Panc1 (cell line): Measurements from ENCODE around the gene IGF1R. TPM values are rescaled to one million over a fixed set of nuclear protein-coding genes. Genes with fewer than 3 reads are reported as not detected.

Experiments used
- ATAC-seq: fragments of 200-7000 bp; cut with Tn5 transposase; 2 replicates; pipeline ENCODE4 v1.9.1; 2020; ENCODE audit warnings: mild to moderate bottlenecking, moderate library complexity
- BruUV-seq: library from RNA; stranded (reverse); fragments of 400-500 nt; replicated peaks from 2 replicates; lab custom pipeline; 2021; lab: Mats Ljungman, UMichigan
- CTCF ChIA-PET: fragments of 300-600 bp; sonication (Branson Sonifier 250); formaldehyde crosslinking; loops from one replicate; lab custom pipeline; 2022; ENCODE audit warnings: antibody characterized with exemption; lab: Charles Lee
- POLR2A ChIA-PET: fragments of 300-600 bp; sonication (Branson Sonifier 250); formaldehyde crosslinking; loops from one replicate; lab custom pipeline; 2022; ENCODE audit warnings: antibody characterized with exemption; lab: Charles Lee
- DNase-seq: peaks from one replicate; pipeline ENCODE4 v3.0.0-alpha.2; 2010; ENCODE audit warnings: low read depth, low spot score
- H3K27ac ChIP-seq: 2 replicates; pipeline ENCODE4 v1.5.1; 2011; ENCODE audit warnings: mild to moderate bottlenecking, low read length, inconsistent platforms
- H3K27me3 ChIP-seq: fragments of 200-500 bp; sonication (Bioruptor generic); 2 replicates; pipeline ENCODE4 v1.6.0; 2014; ENCODE audit warnings: low read length, inconsistent platforms; ENCODE audit not compliant: control insufficient read depth, insufficient read depth
- H3K36me3 ChIP-seq: fragments of 200-500 bp; sonication (Bioruptor generic); 2 replicates; pipeline ENCODE4 v1.5.1; 2014; ENCODE audit warnings: inconsistent platforms, mild to moderate bottlenecking, low read length, moderate library complexity; ENCODE audit not compliant: control insufficient read depth, insufficient read depth
- H3K4me1 ChIP-seq: 2 replicates; pipeline ENCODE4 v1.5.1; 2011; ENCODE audit warnings: inconsistent platforms, mild to moderate bottlenecking, low read length, moderate library complexity; ENCODE audit not compliant: control insufficient read depth, insufficient read depth
- H3K4me3 ChIP-seq, 2 experiments: 2 replicates each; pipeline ENCODE4 v1.5.1; 2011 to 2012; ENCODE audit warnings: low read depth in 2 of 2, low read length in 2 of 2, mild to moderate bottlenecking in 2 of 2, inconsistent platforms in 1 of 2, moderate library complexity in 1 of 2
- H3K9me3 ChIP-seq: fragments of 200-500 bp; sonication (Bioruptor generic); 2 replicates; pipeline ENCODE4 v1.5.1; 2014; ENCODE audit warnings: low read depth, mild to moderate bottlenecking, inconsistent platforms, low read length, moderate library complexity; ENCODE audit not compliant: control insufficient read depth, insufficient read depth
- CTCF ChIP-seq: fragments of 450-650 bp; IDR thresholded peaks from 2 replicates; pipeline ENCODE4 v1.5.1; 2017; ENCODE audit warnings: mild to moderate bottlenecking
- POLR2AphosphoS5 ChIP-seq: IDR thresholded peaks from 2 replicates; pipeline ENCODE4 v1.6.1; 2012; ENCODE audit warnings: mild to moderate bottlenecking, low read depth, low read length, moderate library complexity
- REST ChIP-seq, 2 experiments: IDR thresholded peaks; 2 replicates each; pipeline ENCODE4 v1.6.1; 2011 to 2012; ENCODE audit warnings: low read depth in 2 of 2, control low read depth in 1 of 2, low read length in 1 of 2, mild to moderate bottlenecking in 1 of 2, moderate library complexity in 1 of 2; ENCODE audit not compliant: insufficient read depth in 1 of 2
- SIN3A ChIP-seq: IDR thresholded peaks from 2 replicates; pipeline ENCODE4 v1.6.1; 2012; ENCODE audit warnings: low read depth, mild to moderate bottlenecking, low read length, moderate library complexity, borderline replicate concordance; ENCODE audit not compliant: insufficient read depth
- TCF7L2 ChIP-seq: IDR thresholded peaks from 2 replicates; pipeline ENCODE4 v1.6.1; 2011; ENCODE audit warnings: mild to moderate bottlenecking, low read depth, low read length, inconsistent platforms
- in situ Hi-C: cut with HindIII; loops from 2 replicates; pipeline ENCODE4 v1.10.0; 2016; ENCODE audit warnings: low sequenced_read_pairs, low pct_unique_long_range_greater_than_20kb
- intact Hi-C: fragments of 100-400 bp; cut with micrococcal nuclease; formaldehyde crosslinking; loops from one replicate; pipeline ENCODE4 v1.10.0; 2022; ENCODE audit not compliant: unreplicated experiment
- total RNA-seq: library from RNA; stranded (reverse); gene quantifications from one replicate; pipeline ENCODE4 v1.2.1, GENCODE V29; 2021; ENCODE audit not compliant: unreplicated experiment

IGF1R gene
- total RNA-seq, 1 experiment from 2014 or later, result 77.1 TPM

- ATAC-seq (0 out of 2 replicates have a peak, but pooled peaks have one; percentile 28), DNase-seq (no peak)
- no peaks in the 10 kb centered on the region for H3K9me3 ChIP-seq
- in situ Hi-C loops (no loop called here), intact Hi-C loops (no loop called here)
- no peak for TF ChIP-seq SIN3A
- TF ChIP-seq CTCF, result no peak
- ChIA-PET CTCF (no interaction called here), POLR2A (no interaction called here)
- no TSS peak for BruUV-seq
- H3K36me3 ChIP-seq, result no peaks in the 10 kb centered on the region
- no peaks in the 10 kb centered on the region for H3K27me3 ChIP-seq
- H3K27ac ChIP-seq, result no peak overlapping the region
- no peak overlapping the region for H3K4me3 ChIP-seq
- peaks cover 29% of the 10 kb centered on the region for H3K4me1 ChIP-seq
These were observed 89.4 kb downstream of the IGF1R start for GRCh38 chr15:98737721-98738120.

GRCh38 chr15:98738689-98739401 is 90.5 kb downstream of the IGF1R start:
- no peak for ATAC-seq
- H3K4me3 ChIP-seq, result no peak overlapping the region
- H3K9me3 ChIP-seq, result no peaks in the 10 kb centered on the region
- no peaks in the 10 kb centered on the region for H3K36me3 ChIP-seq
- intact Hi-C loops (no loop called here), in situ Hi-C loops (no loop called here)
- no TSS peak for BruUV-seq
- peaks cover 24% of the 10 kb centered on the region for H3K4me1 ChIP-seq
- POLR2A ChIA-PET, result no interaction called here
- CTCF ChIA-PET, result no interaction called here
- no peak overlapping the region for H3K27ac ChIP-seq
- H3K27me3 ChIP-seq, result no peaks in the 10 kb centered on the region
- DNase-seq, result no peak
- TF ChIP-seq SIN3A (no peak), POLR2AphosphoS5 (no peak), TCF7L2 (no peak), REST (IDR thresholded peaks at IDR 0.05; ENCODE audit: insufficient read depth in 1 of 2, low read depth in 2 of 2, low read length in 1 of 2) (no peak), CTCF (no peak)
